ENCODE results near the gene AHR. TPM values are rescaled to one million over a fixed set of nuclear protein-coding genes. Genes with fewer than 3 reads are reported as not detected.
"Not testable (repeated sequence)": the region's sequence is repeated elsewhere in the genome, so short reads cannot be mapped to it uniquely, and the experiment has no call there.

AHR gene
- total RNA-seq, 1 donor, result 35.4 TPM

DNA sequence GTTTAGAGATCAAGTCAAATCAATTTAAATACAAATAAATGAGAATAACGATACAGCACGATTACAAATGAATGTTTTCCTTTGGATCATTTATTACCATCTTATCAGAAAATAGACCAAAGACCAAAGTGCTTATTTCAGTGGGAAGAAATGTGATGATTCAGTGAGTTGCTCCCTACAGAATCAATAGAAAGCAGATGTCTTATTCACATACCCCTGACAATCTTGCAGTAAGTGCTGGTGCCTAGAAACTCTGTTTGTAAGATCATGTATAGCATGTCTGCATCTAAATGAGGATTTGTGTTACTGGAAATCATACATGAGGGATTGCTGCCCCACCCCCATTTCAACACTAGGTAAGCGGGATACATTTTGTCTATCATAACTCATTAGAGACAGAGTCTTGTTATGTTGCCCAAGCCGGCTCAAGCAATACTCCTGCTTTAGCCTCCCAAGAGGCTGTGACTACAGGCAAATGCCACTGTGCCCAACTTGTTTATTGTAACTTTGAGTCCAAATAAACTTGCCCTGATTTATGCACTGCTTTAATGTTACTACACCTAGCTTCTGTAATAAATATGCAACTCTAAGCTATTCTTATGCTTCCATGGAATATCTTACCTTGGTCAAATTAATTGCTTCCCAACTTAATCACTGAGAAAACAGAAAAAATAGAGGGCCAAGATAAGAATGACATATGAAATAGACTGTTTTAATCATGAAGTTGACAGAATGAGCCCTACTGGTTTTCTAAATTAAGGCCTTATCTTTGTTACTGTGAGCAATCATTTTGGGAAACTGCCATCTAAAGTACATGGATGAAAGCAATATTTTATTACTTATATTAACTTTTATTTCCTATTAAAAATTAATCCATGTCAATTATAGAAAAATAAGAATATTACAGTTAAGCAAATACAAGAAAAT is 82.5 kb downstream of the AHR start:
- TF ChIP-seq, protein P1, sequence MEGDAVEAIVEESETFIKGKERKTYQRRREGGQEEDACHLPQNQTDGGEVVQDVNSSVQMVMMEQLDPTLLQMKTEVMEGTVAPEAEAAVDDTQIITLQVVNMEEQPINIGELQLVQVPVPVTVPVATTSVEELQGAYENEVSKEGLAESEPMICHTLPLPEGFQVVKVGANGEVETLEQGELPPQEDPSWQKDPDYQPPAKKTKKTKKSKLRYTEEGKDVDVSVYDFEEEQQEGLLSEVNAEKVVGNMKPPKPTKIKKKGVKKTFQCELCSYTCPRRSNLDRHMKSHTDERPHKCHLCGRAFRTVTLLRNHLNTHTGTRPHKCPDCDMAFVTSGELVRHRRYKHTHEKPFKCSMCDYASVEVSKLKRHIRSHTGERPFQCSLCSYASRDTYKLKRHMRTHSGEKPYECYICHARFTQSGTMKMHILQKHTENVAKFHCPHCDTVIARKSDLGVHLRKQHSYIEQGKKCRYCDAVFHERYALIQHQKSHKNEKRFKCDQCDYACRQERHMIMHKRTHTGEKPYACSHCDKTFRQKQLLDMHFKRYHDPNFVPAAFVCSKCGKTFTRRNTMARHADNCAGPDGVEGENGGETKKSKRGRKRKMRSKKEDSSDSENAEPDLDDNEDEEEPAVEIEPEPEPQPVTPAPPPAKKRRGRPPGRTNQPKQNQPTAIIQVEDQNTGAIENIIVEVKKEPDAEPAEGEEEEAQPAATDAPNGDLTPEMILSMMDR (IDR thresholded peaks at IDR 0.05; ENCODE audit: insufficient read depth, low read depth, low read length), result no peak
- DNase-seq (ENCODE audit: low read depth), result no peak

DNA sequence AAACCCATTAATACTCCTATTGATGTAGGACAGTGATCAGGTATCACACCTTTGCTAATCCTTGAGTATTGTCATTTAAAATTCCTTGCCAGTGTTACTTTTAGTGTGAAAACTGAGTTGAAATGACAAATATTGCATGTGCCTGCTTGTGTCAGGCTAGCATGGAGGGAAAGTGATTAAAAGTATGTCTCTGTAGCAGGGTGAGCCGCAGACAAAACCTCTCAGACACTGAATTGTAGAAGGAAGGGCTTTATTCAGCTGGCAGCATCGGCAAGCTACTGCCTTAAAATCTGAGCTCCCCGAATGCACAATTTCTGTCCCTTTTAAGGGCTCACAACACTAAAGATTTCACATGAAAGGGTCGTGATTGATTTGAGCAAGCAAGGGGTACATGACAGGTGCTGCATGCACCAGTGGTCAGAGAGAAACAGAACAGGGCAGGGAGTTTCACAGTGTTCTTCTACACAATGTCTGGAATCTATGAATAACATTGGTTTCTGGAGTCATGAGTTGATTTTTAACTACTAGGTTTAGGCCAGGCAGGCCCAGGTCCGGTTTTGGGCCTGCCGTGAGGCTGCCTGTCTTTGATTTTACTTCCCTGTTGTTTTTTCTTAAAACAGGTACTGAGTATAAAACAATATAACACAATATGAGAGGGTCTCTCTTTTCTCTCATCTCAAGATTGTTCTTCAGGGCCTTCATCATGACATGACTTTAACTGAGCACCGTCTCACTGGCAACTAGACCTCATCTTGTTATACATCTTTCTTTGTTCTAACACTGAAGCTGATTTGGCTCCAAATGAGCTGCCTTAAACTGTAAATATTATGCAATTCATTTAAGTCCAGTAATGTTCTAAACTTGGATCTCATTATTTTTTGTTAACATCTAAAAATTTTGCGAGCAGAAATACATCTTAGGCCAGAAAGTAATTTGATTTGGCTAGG is 84.2 kb downstream of the AHR start:
- DNase-seq (ENCODE audit: low read depth); H3K4me3 ChIP-seq (ENCODE audit: low read depth, low read length): not testable (repeated sequence)

More for the DNA sequence above, 82.5 kb downstream of the AHR start:
- no peak overlapping the region for H3K4me3 ChIP-seq (ENCODE audit: low read depth, low read length)

- TF ChIP-seq, protein P1 (IDR thresholded peaks at IDR 0.05; ENCODE audit: insufficient read depth, low read depth, low read length), result no peak
- no peak overlapping the region for H3K4me3 ChIP-seq (ENCODE audit: low read depth, low read length)
- no peak for DNase-seq (ENCODE audit: low read depth)
Observed at GRCh38 chr7:17384400-17384799, 85.9 kb downstream of the AHR start.

DNA sequence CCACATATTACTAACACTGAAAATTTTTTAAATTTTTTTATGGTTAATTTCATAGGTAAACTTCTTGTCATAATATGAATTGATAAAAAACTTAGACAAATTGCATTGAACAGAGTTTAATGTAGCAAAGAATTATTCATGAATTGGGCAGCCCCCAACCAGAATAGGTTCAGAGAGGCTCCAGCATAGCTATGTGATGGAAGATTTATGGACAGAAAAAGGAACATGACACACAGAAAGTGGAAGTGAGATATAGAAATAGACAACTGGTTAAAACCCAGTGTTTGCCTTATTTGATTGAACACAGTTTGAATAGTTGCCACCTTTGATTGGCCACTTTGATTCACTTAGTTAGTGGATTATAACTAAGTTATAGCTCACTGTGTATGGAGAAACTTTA is 87.2 kb downstream of the AHR start:
- DNase-seq (ENCODE audit: low read depth), result no peak
- TF ChIP-seq, protein P1 (IDR thresholded peaks at IDR 0.05; ENCODE audit: insufficient read depth, low read depth, low read length), result no peak
- no peak overlapping the region for H3K4me3 ChIP-seq (ENCODE audit: low read depth, low read length)

GRCh38 chr7:17390392-17390791 is 91.9 kb downstream of the AHR start:
- TF ChIP-seq, protein P1 (IDR thresholded peaks at IDR 0.05; ENCODE audit: insufficient read depth, low read depth, low read length), result no peak
- no peak overlapping the region for H3K4me3 ChIP-seq (ENCODE audit: low read depth, low read length)
- no peak for DNase-seq (ENCODE audit: low read depth)

GRCh38 chr7:17391366-17391765 is 92.9 kb downstream of the AHR start:
- TF ChIP-seq, protein P1 (IDR thresholded peaks at IDR 0.05; ENCODE audit: insufficient read depth, low read depth, low read length), result no peak
- no peak overlapping the region for H3K4me3 ChIP-seq (ENCODE audit: low read depth, low read length)
- DNase-seq (ENCODE audit: low read depth), result no peak

DNA sequence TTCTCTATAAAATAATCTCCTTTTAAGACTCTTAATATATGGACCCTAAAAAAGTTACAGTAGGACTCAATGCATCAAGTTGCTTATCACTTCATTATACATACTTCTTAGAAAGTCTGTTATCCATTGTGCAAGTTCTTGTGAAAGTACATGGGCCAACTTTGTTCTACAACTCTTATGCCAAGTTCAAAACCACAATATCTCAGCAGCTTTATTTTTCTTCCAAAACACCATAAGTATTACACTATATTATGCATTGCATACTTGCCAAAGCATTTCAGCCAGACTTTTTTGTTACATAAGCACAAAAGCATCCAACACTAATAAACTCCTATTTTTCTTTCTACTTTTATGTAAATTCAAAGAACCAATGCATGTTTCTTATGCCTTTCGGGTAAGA is 94.4 kb downstream of the AHR start:
- TF ChIP-seq, protein P1 (IDR thresholded peaks at IDR 0.05; ENCODE audit: insufficient read depth, low read depth, low read length), result no peak

GRCh38 chr7:17394563-17394962 is 96.1 kb downstream of the AHR start:
- not testable (repeated sequence) for DNase-seq (ENCODE audit: low read depth); H3K4me3 ChIP-seq (ENCODE audit: low read depth, low read length)

More for the DNA sequence above, 94.4 kb downstream of the AHR start:
- no peak overlapping the region for H3K4me3 ChIP-seq (ENCODE audit: low read depth, low read length)
- DNase-seq (ENCODE audit: low read depth), result peak; percentile 66

All from fibroblast of villous mesenchyme (primary cell).